GM21529 (cell line): ENCODE data around the gene ASB8.

Experiments used
- ATAC-seq: cut with Tn5 transposase; IDR thresholded peaks from one replicate; pipeline ENCODE4 v1.9.1; 2021; ENCODE audit not compliant: unreplicated experiment

The ASB8 gene, protein sequence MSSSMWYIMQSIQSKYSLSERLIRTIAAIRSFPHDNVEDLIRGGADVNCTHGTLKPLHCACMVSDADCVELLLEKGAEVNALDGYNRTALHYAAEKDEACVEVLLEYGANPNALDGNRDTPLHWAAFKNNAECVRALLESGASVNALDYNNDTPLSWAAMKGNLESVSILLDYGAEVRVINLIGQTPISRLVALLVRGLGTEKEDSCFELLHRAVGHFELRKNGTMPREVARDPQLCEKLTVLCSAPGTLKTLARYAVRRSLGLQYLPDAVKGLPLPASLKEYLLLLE

DNA sequence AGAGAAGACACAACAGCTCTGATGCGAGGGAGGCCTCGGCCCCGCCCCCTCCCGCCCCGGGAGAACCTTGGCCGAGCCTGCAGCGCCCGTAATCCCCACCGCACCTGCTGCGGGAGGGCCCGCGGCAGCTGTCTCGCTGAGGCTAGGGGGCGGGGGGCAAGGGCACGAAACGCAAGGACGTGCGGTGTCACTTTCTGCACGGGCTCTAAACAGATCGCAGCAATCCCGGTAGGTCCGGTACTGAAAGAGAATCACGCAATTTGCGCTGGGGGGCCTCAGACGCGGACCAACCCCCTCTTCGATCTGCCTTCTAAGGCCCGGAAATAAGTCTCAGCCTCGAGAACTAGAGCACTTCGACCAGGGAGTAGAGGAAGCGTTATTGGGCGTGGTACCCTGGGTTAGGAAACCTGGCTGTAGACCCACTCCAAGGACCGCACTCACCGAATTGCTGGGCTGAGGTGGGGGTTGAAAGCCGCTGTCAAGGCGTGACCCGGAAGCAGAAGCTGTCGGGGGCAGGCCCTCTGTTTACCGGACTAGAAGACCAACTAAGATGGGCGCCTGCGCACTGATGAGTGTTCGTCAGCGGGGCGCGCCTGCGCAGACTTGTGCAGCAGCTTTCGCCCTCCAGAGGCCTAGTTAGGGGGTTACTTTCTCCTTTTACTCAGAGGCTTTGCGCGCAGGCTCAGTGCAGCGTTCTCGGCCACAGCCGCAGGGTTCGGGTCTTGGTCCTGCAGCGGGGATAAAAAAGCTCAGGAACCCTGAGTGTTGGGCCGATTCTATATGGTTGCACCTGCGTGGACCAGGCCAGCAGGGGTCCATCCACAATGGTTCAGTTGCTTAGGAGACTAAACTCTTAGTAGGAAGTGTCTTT lies at the start of gene ASB8:
TSS of gene ASB8 (minus strand) at position 498 of the 871 bp plus-strand sequence. CDS start 4,019 bp downstream, outside the sequence.
- peak; percentile 92 for ATAC-seq

- no peak for ATAC-seq
Observed at GRCh38 chr12:48203192-48203591, 45.9 kb upstream of the ASB8 start, which contains the start of gene OR10AD1. TSS of gene OR10AD1 (minus strand) at chr12:48203292. CDS start at chr12:48203292, 0 bp downstream.

DNA sequence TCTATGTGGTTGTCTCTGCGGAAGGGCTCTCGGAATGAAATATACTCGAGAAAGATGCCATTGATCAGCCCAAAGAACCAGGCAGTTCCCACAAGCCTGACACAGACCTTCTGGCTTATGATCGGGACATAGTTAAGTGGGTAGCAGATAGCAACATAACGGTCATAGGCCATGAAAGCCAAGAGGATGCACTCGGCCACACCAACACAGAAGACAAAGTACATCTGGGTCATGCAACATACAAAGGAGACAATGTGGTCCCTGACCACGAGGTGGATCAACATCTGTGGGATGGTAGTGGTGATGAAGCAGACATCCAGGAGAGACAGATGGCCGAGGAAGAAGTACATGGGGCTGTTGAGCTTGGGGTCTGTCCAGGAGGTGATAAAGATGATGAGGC lies 45.5 kb upstream of the ASB8 start:
- ATAC-seq, result no peak

DNA sequence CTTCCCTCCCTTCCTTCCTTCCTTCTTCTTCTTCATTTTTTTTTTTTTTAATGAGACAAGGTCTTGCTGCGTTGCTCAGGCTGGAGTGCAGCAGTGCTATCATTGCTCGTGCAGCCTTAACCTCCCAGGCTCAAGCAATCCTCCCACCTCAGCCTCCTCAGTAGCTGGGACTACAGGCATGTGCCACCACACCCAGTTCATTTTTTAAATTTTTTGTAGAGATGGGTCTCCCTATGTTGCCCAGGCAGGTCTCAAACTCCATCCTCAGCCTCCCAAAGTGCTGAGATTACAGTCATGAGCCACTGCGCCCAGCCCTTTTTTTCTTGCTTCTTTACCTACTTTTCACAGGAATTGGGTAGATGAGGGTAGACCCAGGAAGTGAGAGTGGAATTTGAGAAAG lies 44.2 kb upstream of the ASB8 start:
- ATAC-seq, result no peak

- ATAC-seq, result no peak
Observed at GRCh38 chr12:48201091-48201490, 43.8 kb upstream of the ASB8 start.

- ATAC-seq, result no peak
Observed at GRCh38 chr12:48199774-48200221, 42.5 kb upstream of the ASB8 start.

GRCh38 chr12:48198985-48199384 lies 41.7 kb upstream of the ASB8 start:
- no peak for ATAC-seq

DNA sequence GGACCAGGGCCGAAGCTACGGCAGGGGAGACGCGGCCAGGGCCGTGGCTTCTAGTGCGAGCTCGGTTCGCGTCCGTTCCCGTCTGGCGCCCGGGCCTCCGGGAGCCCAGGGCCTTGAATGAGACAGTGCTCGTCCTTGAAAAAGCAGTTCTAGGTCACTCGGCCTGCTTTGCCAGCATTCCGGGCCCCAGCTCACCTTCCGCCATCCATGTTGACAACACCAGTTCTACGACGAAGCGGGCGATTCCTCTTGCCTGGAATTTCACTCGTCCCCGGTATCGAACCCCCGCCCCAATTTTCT lies 41.3 kb upstream of the ASB8 start:
- ATAC-seq, result peak; percentile 13

GRCh38 chr12:48197971-48198671 lies 40.8 kb upstream of the ASB8 start:
- ATAC-seq, result peak; percentile 99

- peak; percentile 22 for ATAC-seq
Observed at GRCh38 chr12:48197549-48197970, 40.2 kb upstream of the ASB8 start.

DNA sequence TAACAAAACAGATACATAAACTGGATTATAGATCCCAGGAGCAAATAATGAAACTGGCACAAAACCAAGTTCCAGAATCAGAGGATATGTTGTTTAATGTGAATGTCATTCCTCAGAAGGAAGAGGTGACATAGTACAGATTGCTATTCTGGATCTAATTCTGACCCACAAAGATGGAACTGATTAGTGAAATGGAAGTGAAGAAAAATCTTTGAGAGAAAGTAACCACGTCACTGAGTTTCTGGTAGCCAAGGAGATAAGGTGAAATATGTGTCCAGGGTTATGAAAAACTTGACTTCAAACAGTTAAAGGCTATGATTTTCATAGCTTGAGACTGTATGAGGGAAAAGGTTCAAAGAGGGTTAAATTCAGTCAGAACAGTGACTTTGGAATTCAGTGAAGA lies 37.5 kb upstream of the ASB8 start:
- ATAC-seq, result no peak

DNA sequence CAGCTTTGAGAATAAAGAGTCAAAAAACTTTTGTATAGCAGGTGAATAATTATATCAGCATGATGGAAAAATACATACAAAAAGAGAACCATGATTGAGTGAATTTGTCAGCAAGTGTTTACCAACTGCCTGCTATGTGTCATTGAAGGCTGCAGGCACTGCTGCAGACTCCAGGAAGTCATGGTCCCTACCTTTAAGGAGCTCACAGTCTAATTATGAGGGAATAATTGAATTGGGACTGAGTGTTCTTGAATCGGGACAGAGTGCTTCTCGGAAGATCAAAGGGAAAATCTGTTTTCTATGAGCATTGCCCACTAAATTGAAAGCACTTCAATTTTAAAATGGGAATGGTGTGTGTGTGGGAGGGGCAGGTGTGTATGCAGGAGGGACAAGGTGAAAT lies 36.3 kb upstream of the ASB8 start:
- ATAC-seq, result no peak

DNA sequence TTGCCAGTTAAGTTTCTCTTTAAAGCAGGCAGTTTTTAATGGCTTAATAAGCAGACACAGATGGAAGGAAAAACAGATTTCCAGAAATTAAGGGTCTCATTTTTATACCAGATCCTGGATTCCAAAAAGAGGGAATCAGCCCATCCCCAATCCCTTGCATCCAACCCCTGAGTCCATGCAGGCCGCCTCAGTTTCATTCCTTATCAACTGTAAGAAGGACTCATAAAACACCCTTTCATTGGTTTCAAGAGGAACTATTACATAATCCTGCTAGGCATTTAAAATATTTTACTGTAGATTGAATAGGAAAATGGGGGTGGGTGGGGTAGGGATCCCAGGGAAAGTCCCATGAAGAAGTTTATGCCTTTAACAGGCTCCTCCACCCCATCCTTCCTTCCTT lies 35.5 kb upstream of the ASB8 start:
- no peak for ATAC-seq

DNA sequence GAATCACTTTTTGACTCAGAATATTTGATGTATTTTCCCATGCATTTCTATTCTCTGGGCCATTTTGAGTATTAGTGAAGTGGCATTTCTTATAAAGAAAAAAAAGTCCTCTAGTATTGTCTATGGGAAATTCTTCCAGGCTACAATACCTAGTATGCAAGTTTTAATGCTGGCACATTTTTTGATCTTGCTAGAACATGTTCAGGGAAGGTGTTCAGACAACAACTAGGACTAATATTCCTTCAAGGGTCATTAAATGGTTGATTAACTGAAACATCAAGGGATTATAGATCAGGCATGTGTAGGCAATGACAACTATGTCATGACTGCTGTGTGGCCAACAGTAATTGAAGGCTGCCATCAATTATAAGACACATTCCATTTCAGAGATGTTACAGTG lies 33.8 kb upstream of the ASB8 start:
- no peak for ATAC-seq

DNA sequence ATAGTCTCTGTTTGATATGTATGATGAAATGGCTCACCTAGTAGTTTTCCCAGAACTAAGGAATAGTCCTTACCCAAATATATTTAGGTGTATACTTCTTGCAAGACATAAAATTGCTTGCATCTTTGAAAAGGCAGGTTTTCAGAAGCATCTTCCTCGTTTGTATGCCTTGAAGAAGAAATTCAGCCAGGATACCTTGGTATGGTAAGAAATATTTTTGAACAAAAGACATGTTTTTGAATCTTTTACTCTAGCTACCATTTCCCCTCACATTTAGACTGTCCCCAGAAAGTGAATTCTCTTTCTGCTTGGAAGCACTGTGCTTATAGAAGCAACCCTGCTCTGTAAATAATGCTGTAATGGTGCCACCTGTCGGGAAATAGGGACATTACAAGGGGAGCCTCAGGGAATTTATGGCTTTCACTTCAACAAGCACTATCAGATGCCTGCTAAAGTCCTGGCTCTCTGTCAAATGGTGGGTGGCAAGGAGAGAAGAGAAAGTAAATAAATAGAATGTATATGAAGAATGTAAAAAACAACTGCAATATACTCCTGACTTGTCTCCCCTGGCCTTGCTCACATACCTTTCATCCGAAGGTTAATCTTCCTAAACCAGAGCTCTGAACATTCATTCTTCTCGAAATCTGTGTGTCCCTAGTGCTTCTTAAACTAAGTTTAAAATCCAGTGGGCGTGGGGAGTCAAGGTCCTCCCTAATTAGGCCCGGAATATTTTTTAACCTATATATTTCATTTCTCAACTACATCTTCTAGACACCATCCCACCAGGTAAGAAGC lies 32.2 kb upstream of the ASB8 start:
- ATAC-seq, result peak; percentile 55

DNA sequence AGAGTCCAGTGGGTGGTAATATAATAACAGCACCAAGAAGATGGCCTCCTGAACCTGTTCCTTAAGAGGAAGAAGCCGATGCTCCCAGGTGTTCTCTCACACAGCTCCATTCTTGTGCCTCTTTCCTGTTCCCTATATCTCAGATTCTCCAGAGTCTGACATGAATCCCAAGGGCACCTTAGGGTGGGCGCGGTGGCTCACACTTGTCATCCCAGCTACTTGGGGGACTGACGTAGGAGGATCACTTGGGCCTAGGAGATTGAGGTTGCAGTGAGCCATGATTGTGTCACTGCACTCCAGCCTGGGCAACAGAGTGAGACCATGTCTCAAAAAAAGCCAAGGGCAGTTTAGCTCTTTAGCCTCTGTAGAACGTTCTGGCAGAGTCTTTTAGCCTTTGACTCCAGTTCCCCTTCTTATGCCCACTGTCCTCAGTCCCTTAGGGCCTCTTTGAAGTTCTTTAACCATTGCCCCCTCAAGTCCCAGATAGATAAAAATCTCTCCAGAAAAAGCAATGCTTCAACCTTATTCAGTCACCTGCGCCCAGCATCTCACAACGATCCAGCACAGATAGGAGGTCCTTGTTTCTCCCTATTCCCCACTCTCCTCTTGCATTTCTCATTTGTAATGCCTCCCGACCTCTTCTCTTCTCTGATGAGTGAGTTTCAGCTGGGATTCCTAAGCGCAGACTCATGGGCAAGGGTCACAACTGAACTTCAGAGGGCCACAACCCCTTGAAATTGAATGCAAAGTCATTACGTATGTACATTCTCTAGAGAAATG lies 30.8 kb upstream of the ASB8 start:
- no peak for ATAC-seq

GRCh38 chr12:48185181-48185919 lies 28.0 kb upstream of the ASB8 start:
- ATAC-seq, result no peak

DNA sequence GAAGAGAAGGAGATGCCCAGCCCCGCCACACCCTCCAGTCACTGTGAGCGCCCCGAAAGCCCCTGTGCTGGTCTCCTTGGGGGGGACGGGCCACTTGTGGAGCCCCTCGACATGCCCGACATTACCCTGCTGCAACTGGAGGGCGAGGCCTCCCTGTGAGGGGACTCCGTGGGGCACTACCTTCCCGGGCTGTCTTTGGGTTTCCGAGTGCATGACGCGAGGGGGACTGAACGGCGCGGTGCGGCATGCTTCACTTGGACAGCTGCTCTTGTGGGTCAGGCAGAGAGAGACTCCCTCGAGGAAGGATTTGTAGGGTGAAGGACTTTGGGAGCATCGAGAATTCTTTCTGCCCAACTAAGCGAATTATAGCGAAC lies 27.2 kb upstream of the ASB8 start:
- no peak for ATAC-seq

- ATAC-seq, result no peak
Observed at GRCh38 chr12:48183876-48184548, 26.7 kb upstream of the ASB8 start.
